HG03565 (cell line): ENCODE measurements around the gene SMC1B.
"Not testable (repeated sequence)": the region's sequence is repeated elsewhere in the genome, so short reads cannot be mapped to it uniquely, and the experiment has no call there.

Source experiments
- ATAC-seq: cut with Tn5 transposase; IDR thresholded peaks from one replicate; pipeline ENCODE4 v1.9.1; 2021; ENCODE audit warnings: mild to moderate bottlenecking, moderate library complexity; ENCODE audit not compliant: unreplicated experiment

The SMC1B gene

DNA sequence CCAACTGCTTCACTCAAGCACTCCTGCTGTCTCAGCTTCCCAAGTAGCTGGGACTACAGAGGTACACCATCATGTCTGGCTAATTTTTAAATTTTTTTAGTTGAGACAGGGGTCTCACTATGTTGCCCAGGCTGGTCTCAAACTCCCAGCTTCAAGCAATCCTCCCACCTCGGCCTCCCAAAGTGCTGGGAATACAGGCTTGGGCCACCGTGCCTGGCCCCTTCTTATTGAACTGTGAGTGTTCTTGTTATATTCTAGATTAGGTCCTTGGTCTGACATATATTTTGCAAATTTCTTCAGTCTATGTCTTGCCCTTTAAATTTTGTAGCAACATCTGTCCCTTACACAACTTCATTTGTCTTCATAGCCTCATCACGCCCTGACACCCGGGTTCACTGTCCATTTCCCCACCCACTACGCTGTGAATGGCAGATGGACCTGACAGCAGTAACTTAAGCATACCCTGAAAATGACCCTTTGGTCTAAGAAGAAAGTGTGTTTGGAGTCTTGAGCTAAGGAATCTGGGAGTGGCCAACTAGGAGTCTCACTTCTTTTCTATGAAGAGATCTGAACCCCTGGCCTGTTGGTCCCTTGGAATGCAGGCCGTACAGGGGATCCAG is 107.8 kb downstream of the SMC1B start:
- ATAC-seq: no peak

DNA sequence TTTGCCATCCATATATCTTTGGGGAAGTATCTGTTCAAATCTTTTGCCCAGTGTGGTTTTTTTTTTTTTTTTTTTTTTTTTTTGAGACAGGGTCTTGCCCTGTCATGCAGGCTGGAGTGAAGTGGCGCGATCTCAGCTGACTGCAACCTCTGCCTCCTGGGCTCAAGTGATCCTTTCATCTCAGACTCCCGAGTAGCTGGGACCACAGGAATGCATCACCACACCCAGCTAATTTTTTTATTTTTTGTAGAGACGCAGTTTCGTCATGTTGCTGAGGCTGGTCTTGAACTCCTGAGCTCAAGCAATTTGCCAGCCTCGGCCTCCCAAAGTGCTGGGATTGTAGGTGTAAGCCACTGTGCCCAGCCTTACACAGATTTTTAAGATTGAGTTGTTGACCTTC is 108.4 kb downstream of the SMC1B start:
- no peak for ATAC-seq

DNA sequence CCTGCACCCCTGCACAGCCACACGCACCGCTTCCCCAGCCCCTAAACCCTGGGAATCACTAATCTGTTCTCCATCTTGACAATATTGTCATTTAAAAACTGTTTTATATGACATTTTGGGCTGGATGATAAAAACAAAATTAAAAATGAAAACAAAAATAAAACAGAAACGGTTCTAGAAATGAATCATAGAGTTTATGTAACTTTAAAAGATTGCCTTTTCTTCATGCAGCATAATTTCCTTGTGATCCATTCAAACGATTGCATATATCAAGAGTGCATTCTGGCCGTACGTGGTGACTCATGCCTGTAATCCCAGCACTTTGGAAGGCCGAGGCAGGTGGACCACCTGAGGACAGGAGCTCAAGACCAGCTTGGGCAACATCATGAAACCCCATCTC is 110.2 kb downstream of the SMC1B start:
- no peak for ATAC-seq

DNA sequence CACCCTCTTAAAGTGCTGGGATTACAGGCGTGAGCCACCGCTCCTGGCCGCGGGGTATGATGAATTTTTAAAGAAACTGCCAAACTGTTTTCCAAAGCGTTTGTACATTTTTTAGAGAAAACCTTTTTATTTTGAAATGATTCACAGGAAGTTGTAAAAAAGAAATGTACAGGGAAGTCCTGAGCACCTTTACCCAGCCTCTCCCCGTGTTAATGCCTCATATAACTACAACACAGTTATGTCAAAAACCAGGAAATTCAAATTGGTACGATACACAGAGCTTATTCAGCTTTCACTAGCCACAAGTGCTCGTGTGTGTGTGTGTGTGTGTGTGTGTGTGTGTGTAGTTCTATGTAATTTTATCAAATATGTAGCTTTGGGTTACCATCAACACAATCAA is 110.6 kb downstream of the SMC1B start:
- no peak for ATAC-seq

DNA sequence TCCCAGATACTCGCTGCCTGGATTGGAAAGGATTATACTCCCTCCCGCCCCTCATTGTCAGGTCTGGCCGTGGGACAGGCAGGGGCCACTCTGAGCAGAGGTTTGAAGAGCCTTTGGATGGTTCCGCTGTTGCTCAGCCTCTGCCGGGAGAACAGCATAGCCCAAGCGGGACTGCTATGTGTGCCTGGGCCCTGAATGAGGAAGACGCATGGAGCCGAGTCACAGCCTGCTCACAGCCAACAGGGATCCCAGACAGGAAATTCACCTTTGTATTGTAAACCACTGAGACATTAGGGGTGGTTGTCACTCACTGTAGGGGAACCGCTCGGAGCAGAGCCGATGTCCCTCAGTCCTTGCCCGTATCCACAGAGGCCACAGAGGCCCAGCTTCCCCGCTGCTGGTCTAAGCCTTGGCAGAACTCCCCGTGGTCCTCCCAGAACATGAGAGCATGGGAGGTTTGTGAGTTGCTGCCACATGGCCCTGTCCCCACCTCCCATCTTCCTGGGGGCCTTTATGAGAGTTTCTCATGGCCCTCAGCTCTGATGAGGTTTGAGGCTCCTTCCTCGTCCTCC is 114.4 kb downstream of the SMC1B start:
- no peak for ATAC-seq

DNA sequence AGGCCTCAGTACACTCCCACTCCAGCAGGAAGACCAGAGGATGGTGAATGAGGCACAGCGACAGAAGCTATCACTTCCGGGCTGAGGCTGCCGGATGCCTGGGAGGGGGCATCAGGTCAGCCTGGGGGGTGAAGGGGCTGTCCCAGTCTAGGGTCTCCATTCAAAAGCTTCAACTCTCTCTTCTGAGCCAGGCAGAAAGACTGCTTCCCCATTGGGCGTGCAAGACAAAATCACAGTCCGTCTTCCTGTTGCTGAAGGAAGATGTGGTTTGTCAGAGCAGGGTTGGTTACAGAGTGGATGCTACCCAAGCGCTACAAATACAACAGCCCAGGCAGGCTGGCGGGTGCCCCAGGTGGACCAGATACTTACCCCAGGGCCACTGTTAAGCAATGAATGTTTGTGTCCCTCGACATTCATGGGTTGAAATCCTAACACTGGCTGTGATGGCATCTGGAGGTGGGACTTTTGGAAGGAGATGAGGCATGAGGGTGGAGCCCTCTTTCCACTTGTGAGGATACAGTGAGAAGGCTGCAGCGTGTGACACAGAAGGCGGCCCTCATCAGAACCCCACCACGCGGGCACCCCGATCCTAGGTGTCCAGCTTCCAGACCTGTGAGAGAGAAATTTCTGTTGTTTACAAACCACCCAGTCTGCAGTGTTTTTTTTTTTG is 116.6 kb downstream of the SMC1B start:
- no peak for ATAC-seq

DNA sequence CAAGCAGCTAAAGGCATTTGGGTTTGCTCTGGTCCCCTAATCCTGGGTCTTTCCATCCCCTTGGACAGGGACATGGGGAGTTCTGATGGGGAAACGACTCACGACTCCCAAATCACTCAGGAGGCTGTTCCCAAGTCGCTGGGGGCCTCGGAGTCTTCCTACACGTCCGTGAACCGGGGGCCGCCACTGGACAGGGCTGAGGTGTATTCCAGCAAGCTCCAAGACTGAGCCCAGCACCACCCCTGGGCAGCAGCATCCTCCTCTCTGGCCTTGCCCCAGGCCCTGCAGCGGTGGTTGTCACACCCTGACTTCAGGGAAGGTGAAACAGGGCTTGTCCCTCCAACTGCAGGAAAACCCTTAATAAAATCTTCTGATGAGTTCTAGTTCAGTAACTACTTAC is 117.9 kb downstream of the SMC1B start:
- ATAC-seq: no peak

DNA sequence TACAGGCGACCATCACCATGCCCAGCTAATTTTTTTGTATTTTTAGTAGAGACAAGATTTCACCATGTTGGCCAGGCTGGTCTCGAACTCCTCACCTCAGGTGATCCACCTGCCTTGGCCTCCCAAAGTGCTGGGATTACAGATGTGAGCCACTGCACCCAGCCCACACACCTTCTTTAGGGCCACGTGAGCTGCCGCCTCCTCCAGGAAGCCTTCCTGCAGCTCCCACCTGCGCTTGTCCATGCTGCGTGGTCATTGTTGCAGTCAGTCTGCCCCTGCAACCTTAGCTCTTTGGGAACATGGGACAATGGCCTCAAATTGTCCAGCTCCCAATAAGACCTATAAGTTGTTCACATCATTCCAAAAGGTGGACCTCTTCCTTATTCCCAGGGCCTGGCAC is 118.4 kb downstream of the SMC1B start:
- not testable (repeated sequence) for ATAC-seq
